ENCODE data around the gene REM2. TPM values are rescaled to one million over a fixed set of nuclear protein-coding genes. Genes with fewer than 3 reads are reported as not detected.

The REM2 gene
- total RNA-seq, 1 experiment from 2014 or later = 1.5 TPM

DNA sequence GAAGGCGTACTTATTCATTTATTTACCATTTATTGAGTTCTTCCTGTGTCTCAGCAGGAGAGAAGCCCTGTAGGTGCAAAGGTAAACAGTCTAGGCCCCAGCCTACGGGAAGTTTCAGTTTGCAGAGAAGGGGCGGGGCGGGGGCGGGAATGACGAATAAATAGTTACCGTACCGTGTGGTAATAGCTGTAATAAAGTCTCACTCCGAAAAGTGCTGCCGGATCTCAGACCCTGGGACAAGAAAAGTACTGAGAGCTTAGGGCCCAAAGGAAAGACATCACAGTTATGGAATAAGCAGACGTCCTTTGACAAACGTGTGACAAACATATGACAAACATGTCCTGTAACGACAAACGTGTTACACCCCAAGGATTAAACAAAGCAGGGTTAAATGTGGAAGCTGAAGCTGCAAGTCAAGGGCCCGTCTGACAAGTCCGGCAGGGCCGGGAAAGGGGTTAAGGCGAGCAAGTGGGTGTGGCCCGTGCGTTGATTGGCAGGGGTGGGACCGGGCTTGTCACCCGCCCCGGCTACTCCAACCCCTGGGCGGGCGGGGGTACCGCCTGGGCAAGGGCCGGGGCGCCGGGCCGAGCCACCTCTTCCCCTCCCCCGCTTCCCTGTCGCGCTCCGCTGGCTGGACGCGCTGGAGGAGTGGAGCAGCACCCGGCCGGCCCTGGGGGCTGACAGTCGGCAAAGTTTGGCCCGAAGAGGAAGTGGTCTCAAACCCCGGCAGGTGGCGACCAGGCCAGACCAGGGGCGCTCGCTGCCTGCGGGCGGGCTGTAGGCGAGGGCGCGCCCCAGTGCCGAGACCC is 11.6 kb upstream of the REM2 start, which contains the start of gene LRP10 (continued):
- TF ChIP-seq, protein P1, sequence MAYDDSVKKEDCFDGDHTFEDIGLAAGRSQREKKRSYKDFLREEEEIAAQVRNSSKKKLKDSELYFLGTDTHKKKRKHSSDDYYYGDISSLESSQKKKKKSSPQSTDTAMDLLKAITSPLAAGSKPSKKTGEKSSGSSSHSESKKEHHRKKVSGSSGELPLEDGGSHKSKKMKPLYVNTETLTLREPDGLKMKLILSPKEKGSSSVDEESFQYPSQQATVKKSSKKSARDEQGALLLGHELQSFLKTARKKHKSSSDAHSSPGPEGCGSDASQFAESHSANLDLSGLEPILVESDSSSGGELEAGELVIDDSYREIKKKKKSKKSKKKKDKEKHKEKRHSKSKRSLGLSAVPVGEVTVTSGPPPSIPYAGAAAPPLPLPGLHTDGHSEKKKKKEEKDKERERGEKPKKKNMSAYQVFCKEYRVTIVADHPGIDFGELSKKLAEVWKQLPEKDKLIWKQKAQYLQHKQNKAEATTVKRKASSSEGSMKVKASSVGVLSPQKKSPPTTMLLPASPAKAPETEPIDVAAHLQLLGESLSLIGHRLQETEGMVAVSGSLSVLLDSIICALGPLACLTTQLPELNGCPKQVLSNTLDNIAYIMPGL (CRISPR knock-in tag; IDR thresholded peaks at IDR 0.05) = peak; percentile 63; the same call in 1 of the 2 replicates
- TF ChIP-seq, protein P2, sequence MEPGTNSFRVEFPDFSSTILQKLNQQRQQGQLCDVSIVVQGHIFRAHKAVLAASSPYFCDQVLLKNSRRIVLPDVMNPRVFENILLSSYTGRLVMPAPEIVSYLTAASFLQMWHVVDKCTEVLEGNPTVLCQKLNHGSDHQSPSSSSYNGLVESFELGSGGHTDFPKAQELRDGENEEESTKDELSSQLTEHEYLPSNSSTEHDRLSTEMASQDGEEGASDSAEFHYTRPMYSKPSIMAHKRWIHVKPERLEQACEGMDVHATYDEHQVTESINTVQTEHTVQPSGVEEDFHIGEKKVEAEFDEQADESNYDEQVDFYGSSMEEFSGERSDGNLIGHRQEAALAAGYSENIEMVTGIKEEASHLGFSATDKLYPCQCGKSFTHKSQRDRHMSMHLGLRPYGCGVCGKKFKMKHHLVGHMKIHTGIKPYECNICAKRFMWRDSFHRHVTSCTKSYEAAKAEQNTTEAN (CRISPR knock-in tag; IDR thresholded peaks at IDR 0.05) = no peak
- TF ChIP-seq ATF1 (CRISPR knock-in tag; IDR thresholded peaks at IDR 0.05) (no peak), FOXK1 (CRISPR knock-in tag; IDR thresholded peaks at IDR 0.05) (peak; percentile 58; the same call in 1 of the 2 replicates), NR1H2 (CRISPR knock-in tag; IDR thresholded peaks at IDR 0.05) (no peak), TCF7 (CRISPR knock-in tag; IDR thresholded peaks at IDR 0.05; ENCODE audit: low read depth) (no peak), NFE2L1 (CRISPR knock-in tag; IDR thresholded peaks at IDR 0.05) (no peak), NR2C2 (CRISPR knock-in tag; IDR thresholded peaks at IDR 0.05) (no peak), JUN (CRISPR knock-in tag; IDR thresholded peaks at IDR 0.05) (no peak), SMAD3 (CRISPR knock-in tag; IDR thresholded peaks at IDR 0.05; ENCODE audit: borderline replicate concordance) (no peak), ZNF232 (CRISPR knock-in tag; IDR thresholded peaks at IDR 0.05) (no peak), SMAD4 (CRISPR knock-in tag; IDR thresholded peaks at IDR 0.05) (no peak), ZNF423 (CRISPR knock-in tag; IDR thresholded peaks at IDR 0.05) (no peak), GRHL2 (CRISPR knock-in tag; IDR thresholded peaks at IDR 0.05; ENCODE audit: insufficient replicate concordance, severe bottlenecking) (no peak), MYBL2 (CRISPR knock-in tag; IDR thresholded peaks at IDR 0.05) (no peak), TEAD1 (CRISPR knock-in tag; IDR thresholded peaks at IDR 0.05) (no peak)
- TF ChIP-seq, protein P3, sequence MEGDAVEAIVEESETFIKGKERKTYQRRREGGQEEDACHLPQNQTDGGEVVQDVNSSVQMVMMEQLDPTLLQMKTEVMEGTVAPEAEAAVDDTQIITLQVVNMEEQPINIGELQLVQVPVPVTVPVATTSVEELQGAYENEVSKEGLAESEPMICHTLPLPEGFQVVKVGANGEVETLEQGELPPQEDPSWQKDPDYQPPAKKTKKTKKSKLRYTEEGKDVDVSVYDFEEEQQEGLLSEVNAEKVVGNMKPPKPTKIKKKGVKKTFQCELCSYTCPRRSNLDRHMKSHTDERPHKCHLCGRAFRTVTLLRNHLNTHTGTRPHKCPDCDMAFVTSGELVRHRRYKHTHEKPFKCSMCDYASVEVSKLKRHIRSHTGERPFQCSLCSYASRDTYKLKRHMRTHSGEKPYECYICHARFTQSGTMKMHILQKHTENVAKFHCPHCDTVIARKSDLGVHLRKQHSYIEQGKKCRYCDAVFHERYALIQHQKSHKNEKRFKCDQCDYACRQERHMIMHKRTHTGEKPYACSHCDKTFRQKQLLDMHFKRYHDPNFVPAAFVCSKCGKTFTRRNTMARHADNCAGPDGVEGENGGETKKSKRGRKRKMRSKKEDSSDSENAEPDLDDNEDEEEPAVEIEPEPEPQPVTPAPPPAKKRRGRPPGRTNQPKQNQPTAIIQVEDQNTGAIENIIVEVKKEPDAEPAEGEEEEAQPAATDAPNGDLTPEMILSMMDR (IDR thresholded peaks at IDR 0.05) = no peak
- TF ChIP-seq, protein P4, sequence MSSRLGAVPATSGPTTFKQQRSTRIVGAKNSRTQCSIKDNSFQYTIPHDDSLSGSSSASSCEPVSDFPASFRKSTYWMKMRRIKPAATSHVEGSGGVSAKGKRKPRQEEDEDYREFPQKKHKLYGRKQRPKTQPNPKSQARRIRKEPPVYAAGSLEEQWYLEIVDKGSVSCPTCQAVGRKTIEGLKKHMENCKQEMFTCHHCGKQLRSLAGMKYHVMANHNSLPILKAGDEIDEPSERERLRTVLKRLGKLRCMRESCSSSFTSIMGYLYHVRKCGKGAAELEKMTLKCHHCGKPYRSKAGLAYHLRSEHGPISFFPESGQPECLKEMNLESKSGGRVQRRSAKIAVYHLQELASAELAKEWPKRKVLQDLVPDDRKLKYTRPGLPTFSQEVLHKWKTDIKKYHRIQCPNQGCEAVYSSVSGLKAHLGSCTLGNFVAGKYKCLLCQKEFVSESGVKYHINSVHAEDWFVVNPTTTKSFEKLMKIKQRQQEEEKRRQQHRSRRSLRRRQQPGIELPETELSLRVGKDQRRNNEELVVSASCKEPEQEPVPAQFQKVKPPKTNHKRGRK (CRISPR knock-in tag; IDR thresholded peaks at IDR 0.05; ENCODE audit: borderline replicate concordance) = no peak
- TF ChIP-seq, protein P5, sequence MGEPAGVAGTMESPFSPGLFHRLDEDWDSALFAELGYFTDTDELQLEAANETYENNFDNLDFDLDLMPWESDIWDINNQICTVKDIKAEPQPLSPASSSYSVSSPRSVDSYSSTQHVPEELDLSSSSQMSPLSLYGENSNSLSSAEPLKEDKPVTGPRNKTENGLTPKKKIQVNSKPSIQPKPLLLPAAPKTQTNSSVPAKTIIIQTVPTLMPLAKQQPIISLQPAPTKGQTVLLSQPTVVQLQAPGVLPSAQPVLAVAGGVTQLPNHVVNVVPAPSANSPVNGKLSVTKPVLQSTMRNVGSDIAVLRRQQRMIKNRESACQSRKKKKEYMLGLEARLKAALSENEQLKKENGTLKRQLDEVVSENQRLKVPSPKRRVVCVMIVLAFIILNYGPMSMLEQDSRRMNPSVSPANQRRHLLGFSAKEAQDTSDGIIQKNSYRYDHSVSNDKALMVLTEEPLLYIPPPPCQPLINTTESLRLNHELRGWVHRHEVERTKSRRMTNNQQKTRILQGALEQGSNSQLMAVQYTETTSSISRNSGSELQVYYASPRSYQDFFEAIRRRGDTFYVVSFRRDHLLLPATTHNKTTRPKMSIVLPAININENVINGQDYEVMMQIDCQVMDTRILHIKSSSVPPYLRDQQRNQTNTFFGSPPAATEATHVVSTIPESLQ (CRISPR knock-in tag; IDR thresholded peaks at IDR 0.05) = no peak
- TF ChIP-seq, protein P6, sequence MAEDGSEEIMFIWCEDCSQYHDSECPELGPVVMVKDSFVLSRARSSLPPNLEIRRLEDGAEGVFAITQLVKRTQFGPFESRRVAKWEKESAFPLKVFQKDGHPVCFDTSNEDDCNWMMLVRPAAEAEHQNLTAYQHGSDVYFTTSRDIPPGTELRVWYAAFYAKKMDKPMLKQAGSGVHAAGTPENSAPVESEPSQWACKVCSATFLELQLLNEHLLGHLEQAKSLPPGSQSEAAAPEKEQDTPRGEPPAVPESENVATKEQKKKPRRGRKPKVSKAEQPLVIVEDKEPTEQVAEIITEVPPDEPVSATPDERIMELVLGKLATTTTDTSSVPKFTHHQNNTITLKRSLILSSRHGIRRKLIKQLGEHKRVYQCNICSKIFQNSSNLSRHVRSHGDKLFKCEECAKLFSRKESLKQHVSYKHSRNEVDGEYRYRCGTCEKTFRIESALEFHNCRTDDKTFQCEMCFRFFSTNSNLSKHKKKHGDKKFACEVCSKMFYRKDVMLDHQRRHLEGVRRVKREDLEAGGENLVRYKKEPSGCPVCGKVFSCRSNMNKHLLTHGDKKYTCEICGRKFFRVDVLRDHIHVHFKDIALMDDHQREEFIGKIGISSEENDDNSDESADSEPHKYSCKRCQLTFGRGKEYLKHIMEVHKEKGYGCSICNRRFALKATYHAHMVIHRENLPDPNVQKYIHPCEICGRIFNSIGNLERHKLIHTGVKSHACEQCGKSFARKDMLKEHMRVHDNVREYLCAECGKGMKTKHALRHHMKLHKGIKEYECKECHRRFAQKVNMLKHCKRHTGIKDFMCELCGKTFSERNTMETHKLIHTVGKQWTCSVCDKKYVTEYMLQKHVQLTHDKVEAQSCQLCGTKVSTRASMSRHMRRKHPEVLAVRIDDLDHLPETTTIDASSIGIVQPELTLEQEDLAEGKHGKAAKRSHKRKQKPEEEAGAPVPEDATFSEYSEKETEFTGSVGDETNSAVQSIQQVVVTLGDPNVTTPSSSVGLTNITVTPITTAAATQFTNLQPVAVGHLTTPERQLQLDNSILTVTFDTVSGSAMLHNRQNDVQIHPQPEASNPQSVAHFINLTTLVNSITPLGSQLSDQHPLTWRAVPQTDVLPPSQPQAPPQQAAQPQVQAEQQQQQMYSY (CRISPR knock-in tag; IDR thresholded peaks at IDR 0.05) = no peak
- TF ChIP-seq, protein P7, sequence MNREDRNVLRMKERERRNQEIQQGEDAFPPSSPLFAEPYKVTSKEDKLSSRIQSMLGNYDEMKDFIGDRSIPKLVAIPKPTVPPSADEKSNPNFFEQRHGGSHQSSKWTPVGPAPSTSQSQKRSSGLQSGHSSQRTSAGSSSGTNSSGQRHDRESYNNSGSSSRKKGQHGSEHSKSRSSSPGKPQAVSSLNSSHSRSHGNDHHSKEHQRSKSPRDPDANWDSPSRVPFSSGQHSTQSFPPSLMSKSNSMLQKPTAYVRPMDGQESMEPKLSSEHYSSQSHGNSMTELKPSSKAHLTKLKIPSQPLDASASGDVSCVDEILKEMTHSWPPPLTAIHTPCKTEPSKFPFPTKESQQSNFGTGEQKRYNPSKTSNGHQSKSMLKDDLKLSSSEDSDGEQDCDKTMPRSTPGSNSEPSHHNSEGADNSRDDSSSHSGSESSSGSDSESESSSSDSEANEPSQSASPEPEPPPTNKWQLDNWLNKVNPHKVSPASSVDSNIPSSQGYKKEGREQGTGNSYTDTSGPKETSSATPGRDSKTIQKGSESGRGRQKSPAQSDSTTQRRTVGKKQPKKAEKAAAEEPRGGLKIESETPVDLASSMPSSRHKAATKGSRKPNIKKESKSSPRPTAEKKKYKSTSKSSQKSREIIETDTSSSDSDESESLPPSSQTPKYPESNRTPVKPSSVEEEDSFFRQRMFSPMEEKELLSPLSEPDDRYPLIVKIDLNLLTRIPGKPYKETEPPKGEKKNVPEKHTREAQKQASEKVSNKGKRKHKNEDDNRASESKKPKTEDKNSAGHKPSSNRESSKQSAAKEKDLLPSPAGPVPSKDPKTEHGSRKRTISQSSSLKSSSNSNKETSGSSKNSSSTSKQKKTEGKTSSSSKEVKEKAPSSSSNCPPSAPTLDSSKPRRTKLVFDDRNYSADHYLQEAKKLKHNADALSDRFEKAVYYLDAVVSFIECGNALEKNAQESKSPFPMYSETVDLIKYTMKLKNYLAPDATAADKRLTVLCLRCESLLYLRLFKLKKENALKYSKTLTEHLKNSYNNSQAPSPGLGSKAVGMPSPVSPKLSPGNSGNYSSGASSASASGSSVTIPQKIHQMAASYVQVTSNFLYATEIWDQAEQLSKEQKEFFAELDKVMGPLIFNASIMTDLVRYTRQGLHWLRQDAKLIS (CRISPR knock-in tag; IDR thresholded peaks at IDR 0.05; ENCODE audit: borderline replicate concordance) = no peak

Data from WTC11 (cell line).